RCC 7860 (cell line): ENCODE data around the gene MPRIP.

Source experiments
- DNase-seq: peaks from one replicate; pipeline ENCODE4 v3.0.0-alpha.2; 2015; ENCODE audit warnings: low spot score
- FAIRE-seq: peaks from 2 replicates; lab custom pipeline; 2012; peaks lifted over from hg19 to GRCh38; lab: Jason Lieb, UNC

MPRIP gene

DNA sequence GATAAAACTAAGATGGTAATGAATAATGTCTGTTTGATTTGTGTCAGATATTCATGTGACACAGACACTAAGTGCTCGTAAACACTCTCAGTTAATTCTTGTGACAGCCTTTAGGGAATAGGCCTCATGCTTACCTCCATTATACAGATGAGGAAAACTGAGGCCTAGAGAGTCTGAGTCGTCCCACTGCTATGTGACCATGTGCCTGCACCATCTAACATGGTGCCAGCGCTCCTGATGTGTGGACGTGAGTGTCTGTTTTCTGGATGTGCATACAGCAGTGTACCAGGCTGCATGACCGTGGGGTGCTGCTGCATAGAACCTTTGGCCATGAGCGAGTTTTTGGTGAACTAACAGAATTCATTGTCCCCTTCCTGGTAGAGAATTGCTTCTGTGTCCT lies 61.8 kb downstream of the MPRIP start:
- DNase-seq (no peak), FAIRE-seq (no peak)

DNA sequence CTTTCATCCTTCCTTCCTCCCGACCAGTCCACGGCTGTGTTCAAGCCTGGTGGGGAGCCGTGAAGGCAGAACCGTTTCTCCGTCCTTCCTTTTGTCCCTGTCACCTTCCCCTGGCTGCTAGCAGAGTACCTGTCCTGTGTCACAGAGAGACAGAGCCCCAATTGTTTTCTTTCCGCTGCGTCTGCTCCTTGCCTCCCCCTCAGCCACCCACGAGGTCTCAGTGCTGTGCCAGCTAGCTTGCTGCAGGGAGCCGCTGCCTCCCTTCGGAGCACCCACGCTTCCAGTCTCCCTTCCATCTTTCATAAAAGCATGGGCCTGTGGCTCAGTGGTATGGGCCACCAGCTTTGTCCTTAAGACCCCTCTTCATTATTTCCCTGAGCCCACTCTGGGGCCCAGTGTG lies 62.2 kb downstream of the MPRIP start:
- no peak for FAIRE-seq
- DNase-seq = no peak

DNA sequence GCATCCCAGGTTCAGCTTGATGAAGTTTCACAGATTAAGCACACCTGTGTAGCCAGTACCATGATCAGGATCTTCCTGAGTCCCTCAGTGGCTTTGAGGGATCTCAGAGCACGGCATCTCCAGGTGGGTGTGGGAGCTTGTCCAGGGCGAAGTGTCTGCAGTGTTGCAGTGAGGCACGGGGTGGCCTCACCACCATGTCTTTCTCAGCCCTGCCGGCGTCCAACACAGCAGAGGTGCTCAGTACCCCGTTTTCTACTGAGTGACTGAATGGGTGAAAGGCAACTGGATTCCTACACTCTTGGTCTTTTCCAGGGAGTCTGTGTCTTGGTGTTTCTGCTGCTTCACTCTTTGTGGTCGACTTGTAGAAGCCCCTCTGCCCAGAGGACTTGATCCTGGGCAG lies 63.7 kb downstream of the MPRIP start:
- FAIRE-seq (no peak), DNase-seq (no peak)

DNA sequence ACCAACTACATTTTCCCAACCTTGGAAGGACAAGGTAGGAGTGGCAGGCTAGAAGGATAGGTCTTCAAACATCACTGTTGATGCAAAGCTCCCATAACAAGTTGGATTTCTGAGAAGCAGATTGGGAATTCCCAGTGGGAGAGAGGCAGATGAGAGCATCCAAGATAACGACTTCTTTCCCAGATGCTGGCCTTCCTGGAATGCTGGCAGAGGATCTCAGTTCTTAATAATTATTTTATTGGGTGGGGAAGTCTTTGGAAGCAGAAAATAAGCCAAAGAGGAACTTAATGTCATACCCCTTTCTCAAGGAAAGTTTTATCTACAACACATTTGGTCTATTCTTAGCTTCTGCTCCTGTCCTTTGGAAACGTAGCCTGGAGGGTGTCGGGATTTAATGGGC lies 64.5 kb downstream of the MPRIP start:
- FAIRE-seq (no peak), DNase-seq (no peak)

DNA sequence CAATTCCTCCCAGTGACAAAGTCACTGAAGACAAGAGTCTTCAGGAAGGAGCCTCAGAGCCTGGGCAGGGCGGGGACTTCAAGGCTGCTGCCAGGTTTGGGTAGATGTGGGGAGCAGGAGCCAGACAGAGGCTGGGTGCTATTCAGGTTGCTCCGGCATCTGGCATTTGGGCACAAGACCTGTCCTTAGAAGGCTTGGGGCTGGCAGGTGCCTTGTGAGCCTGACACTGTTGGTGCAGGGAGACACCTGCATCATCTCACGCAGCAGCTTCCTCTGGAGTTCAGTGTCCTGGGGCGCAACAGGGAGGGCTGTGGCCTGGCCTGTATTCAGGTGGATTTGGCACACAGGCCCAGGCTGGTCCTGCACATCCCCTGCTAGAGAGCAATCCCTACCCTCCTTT lies 65.0 kb downstream of the MPRIP start:
- FAIRE-seq (no peak), DNase-seq (no peak)

DNA sequence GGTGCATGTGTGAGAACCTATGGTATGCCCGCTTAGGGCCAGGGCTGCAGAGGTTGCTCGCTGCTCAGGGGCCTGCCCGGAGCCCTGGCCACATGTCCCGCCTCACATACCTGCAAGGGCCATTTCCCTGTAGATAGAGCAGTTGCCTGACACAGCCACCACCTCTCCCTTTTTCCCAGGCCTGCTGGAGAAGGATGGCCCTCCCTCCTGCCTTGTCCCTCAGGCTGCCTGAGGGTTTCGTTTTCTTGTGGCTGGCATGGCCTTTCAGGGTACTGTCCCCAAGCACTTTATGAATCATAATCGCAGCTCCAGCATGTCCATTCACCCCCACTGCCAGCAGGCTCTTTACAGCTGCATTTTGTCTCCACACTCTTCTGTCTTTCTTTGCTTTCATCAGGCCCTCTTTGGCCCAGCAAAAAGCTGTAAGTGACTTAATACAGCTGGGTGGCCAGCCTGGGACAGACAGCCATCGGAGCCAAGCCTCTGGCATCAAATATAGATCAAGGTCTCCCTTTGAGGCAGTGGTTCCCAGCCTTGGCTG lies 65.7 kb downstream of the MPRIP start:
- FAIRE-seq (no peak), DNase-seq (no peak)

DNA sequence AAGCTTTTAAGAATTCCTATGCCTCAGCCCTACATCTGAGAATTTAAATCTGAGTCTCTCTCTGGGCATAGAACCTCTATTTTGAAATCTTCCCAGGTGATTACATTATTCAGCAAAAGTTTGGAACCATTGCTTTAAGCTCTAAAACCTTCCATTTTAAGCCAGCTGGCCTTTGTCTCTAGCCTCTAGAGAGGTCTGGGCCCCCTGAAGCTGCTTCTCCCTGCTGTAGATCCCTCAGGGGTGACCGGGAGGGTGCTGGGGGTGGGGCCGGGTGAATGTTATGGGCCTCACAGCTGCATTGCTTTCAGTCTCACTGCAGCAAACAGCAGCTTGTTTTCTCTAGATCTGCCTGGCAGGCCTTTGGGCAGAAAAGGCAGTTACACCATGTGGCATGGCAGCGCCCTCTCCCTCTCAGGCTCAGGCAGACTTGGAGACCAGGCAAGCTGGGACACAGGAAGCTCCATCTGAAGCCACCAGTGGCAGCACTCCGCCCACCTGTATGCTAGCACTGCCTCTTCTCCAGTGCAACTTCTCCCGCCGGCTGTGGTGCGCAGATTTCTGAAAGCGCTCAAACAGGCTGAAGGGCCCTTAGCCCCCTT lies 66.3 kb downstream of the MPRIP start:
- DNase-seq (no peak), FAIRE-seq (no peak)

DNA sequence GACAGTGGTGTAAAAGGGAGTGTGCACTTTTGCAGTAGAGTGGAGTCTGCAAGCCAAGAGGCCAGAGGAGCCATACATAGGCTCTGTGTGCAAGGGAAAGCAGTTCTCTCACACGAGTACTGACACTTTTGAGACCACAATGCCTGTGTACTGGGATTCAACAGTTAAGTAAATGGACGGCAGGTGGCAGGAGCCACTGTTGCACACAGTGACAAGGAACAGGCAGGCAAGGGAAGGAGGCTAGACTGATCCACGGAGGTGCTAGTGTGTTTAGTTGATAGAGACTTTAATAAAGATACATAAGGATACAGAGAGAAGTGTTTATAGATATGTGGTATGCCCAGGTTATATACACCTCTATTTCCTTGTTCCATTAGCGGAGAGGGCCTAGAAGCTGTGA lies 67.0 kb downstream of the MPRIP start:
- DNase-seq (no peak), FAIRE-seq (no peak)

DNA sequence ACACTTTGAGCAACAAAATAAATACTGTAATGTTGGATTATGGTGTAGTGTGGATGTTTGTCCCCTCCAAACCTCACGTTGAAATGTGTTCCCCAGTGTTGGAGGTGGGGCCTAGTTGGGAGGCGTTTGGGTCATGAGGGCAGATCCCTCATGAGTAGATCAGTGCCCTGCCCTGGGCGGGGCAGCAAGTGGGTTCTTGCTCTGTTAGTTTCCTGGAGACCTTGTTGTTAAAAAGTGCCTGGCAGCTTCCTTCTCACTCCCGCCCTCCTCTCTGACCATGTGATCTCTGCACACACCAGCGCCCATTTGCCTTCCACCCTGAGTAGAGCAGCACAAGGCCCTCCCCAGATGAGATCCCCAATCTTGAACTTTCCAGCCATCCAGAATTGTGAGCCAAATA lies 67.7 kb downstream of the MPRIP start:
- no peak for FAIRE-seq
- no peak for DNase-seq

DNA sequence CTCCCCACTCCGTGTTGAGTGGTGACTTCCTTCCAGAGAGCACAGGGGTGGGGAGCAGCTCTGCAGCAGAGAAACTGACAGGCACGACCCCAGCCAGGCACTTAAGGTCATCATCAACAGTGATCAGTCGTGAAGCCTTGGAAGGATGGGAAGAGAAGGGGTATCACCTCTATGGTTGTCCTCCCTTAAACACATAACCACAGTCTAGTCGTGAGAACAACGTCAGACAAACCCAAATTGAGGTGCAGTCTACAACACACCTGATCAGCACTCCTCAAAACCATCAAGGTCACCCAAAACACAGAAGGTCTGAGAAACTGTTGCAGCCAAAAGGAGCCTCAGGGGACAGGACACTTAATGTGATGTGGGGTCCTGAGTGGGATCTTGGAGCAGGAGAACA lies 68.3 kb downstream of the MPRIP start:
- FAIRE-seq = no peak

DNA sequence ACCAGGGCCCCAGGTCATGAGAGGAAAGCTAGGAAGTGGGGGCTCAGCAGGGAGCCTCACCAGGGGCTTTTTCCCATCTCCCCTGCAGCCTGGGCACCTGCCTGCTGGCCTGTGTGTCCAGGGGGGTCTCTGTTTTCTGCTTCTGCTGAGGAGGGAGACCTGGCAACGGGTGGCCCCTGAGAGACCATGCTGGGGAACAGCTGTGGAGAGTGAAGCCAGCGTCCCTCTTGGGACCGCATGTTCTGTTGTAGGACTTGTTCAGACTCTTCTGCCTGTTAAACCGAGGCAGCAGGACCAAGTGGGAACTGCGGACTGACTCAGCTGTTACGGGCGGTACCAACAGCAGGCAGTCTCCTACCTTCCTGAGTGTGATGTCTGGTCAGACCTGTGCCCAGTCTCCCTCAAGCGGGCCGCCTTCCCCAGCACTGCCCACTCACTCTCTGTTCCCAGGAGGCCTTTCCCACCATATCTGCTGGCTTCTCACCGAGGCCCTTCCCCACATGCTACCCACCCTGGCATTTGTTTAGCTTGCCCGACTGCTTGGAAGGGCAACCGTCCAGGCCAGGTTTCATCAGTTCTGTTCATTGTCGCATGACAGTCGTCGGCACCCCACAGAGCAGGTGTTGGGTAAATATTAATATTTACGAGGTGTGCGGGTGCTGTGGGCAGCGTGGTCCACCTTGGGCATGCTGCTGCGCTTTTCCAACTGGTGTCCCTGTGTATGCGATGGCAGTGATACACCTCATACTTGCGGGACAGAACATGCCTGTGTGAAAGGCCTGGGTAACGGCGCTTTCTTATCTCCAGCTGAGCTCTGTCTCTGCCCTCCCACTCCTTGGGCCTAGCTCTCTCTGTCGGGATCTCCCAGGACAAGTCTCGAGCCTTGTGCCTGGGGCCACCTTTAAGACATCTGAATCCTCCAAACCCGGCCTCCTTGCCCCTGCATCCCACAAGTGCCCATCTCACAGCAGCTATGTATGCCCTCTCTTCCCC lies 69.4 kb downstream of the MPRIP start:
- no peak for FAIRE-seq

More for the DNA sequence above, 68.3 kb downstream of the MPRIP start:
- DNase-seq = no peak

DNA sequence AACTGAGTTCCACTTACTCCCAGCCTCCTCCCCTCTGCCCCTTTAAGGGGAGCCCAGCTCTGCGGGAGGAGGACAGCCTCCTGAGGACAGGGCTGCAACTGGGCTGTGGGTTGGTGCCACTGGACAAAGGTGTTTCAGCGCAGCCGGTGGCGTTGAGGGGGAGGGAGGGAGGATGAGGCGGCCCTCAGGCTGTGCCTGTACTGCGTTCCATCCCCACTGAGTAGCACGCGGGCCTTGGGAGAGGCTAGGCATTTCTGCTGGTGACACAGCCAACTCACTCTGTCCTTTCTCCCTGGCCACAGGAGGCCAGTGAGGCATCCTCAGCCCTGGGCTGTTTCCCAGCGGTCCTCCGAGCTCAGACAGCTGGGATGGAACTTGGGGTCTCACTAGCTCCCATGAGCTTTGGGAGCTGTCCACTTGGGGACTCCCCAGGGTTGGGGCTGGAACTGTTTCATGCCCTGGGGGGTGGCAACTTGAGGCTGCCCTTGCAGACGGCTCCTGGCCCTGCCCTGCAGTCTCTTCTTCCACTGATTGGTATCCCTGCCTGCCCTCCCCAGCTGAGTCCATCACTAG lies 70.5 kb downstream of the MPRIP start:
- FAIRE-seq = no peak
- DNase-seq = no peak

More for the DNA sequence above, 69.4 kb downstream of the MPRIP start:
- no peak for DNase-seq

DNA sequence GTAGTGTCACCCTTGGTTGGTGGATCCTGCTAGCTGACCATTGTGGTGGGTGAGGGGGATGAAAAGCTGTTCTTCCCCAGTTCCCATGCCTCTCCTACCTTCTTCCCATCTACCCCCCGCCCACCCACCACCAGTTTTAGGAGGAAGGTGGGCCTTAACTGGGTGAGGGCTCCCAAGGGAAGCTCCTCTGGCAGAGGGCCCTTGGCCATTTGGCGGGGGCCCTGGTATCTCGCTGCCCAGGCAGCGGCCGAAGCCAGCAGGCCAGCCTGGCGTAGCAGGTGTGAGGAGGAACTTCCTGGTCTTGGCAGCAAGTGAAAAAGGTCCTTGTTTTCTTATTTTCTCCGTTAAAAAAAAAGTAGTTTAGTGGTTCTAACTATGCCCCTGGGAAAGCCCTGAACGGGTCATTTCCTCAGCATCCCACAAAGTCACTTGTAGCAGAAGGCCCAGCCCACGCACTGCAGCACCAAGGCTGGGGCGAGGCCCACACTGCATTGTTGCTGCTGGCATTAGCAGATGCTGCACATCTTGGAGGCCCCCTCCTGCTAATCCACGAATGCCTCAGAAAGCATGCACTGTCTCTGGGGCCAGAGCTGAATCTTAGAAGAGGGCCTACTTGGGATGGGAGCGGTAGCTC lies 72.5 kb downstream of the MPRIP start:
- FAIRE-seq (no peak), DNase-seq (no peak)

DNA sequence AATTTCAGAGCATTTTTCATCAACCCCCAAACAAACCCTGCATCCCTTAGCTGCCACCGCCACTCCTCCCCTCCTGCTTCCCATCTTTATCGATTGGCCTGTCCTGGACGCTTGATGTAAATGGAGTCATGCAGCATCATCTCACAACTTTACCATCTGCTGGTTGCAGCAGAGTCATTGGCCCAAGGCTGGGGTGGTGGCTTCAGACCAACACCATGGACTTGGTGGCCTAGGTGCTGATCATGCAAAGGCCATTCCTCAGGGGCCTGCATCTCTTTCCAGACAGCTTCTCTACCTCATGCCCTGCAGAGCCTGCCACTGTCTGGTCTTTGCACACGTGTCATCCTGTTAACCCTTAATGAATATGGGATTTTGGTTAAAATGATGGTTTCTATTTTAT lies 73.4 kb downstream of the MPRIP start:
- DNase-seq (no peak), FAIRE-seq (no peak)

DNA sequence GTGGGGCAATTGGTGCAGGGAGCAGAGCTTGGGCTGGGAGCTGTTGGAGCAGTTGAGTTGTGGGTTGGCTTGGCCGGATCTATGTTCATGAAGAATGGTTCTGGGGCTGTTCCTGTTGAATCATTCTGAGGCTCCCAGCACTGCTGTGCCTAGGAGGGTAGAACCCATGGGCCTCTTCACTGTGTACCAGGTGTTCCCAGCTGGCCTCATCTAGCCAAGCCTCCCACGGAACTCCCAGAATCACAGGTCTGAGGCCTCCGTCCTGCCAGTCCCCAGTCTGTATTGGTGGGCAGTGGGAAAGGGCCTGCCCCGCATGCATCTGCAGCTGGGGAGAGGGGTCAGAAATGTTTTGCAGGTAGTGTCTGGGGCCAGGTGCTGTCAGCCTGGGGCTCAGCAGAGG lies 74.1 kb downstream of the MPRIP start:
- FAIRE-seq = no peak
- DNase-seq = no peak

DNA sequence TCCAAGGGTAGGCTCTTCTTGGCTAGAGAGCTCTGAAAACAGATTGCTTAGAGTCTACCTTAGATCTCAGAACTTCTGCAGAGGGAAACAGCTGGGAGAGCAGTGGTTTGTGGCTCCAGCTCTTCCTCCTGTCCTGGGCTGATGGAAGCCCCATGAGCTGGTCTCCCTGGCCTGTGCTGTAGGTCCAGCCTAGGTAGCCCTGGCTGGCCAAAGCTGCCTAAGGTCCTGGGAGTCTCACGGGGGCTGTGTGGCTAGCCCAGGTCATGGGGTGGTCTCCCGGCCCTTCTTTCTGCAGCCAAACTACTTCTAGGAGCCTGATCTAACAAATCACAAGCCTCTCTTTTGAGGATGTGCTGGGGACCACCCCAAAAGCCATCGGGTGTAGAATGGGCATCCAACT lies 75.7 kb downstream of the MPRIP start:
- DNase-seq (no peak), FAIRE-seq (no peak)

DNA sequence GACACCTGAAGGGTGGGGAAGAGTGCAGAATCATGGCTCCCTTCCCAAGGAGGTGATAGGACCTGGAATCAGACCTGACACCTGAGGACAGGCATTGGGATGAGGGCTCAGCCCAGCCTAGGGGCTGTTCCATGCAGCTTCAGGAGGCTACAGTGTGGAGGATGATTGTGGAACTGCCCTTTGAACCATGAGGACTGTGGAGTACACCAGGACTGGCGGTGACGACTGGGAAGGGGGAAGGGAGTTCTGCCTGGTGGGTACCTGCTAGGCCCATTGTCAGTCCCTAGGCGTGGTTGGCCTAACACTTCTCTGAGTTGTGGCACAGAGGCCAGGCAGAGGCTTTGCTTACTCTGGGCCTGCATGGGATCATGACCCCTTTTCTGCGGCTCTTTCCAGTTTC lies 76.1 kb downstream of the MPRIP start:
- DNase-seq (no peak), FAIRE-seq (no peak)

DNA sequence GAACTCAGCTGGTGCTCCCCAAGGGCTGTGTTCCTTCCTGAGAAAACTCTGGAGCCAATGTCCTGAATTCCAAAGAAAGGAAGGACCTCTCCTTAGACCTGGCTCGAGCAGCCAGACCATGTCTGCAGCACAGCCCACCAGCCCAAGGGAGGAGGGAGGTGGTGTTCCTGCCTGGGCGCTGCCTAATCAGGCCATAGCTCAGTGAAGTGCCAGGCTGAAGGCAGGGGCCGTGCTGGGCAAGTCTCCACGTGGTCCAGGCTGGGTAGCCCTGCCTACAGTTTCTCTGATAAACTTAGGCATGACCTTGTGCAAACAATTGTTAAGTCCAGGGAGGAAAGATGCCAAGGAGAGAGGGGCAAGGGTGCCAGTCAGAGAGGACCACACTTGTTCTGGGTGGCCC lies 76.8 kb downstream of the MPRIP start:
- FAIRE-seq (no peak), DNase-seq (no peak)

DNA sequence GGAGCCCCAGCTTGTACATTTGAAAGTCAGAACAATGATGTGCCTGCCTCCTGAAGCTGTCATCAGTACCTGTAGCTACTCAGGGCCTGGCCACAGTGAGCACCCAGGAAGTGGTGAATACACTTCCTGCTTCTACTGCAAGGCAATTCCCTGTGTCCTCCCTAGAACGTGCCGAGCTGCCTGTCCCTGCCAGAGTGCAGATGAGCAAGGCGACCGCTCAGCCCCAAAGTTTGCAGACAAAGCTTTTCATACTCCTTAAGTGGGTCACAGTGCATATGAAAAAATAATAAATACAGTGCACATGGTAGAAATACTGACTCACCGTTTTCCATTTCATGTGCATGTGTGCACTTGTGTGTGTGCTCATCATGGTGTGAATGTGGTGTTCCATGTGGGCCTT lies 77.3 kb downstream of the MPRIP start:
- FAIRE-seq = no peak
- DNase-seq = peak; percentile 5

DNA sequence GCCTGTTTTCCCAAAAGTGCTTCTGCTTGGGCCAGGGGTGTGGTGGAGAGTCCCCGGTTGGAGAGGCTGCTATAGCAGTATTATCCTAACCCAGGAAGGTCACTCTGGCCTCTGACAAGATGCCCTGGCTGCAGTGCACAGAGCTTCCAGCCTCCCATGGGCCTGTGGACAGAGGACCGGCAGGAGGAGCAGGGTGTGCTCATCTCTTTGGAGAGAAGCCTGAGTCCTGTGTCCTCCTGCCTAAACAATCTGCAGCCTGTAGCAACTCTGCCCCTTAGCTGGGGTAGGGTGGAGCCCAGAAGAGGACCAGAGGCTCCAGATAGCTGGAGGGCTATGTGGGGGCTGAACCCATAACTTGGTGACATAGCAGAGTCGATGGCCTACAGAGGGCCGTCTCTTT lies 78.0 kb downstream of the MPRIP start:
- DNase-seq (no peak), FAIRE-seq (no peak)

DNA sequence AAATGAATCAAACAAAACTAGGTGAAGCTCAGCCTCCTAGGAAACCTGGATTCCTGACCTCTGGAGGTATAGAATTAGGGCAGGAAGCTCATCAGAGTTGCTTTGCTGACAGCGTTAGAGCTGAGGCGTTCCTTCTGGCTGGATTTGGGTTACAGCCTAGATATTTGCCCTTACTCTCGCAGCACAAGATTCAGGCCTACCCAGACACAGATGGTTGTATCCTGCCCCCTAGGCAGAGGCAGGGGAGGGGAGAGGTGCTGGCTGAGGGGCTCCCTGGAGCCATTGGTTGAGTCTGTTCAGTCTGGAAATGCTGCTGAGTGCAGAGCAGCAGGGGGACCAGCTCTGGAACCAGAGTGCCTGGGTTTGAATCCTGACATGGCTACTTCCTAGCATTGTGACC lies 78.4 kb downstream of the MPRIP start:
- FAIRE-seq (no peak), DNase-seq (no peak)
